ENCODE data around the gene ZNF195. TPM values are rescaled to one million over a fixed set of nuclear protein-coding genes. Genes with fewer than 3 reads are reported as not detected.
"Not testable (repeated sequence)": the region's sequence is repeated elsewhere in the genome, so short reads cannot be mapped to it uniquely, and the experiment has no call there.

ZNF195 gene
- total RNA-seq, 1 experiment from 2014 or later: 116 TPM

DNA sequence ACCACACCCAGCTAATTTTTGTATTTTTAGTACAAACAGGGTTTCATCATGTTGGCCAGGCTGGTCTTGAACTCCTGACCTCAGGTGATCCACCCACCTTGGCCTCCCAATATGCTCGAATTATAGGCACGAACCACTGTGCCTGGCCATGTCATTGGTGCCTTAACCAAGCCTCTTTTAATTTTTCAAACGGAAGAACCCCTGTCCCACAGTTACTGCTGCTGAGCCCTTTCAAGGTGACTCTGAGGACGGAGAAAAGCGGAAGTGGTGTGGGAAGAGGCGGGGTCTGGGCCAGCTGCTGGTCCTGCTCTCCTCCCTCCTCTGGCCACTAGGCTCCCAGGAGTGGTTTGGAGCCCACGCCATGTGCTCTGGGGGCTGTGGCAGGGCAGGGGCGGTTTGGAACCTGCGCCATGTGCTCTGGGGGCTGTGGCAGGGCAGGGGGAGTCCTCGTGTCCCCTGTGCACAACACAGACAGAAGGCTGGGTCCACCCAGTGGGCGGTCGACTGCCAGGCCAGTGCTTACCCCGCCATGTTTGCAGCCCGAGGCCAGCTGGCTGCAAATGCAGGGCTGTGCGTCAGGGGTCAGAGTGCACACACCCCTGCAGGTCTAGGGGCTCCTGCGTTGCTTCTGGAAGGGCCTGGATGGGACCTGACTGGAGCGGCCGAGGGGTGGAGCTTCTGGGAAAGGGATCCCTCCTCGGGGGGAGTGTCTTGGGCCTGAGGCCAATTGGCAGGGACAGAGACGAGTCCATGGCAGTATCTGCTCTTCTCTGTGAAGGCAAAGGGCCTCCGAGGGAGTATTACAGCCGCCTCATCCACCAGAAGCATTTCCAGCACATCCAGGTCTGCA, 25.4 kb upstream of the ZNF195 start:
- not testable (repeated sequence) for H2BK15ac ChIP-seq (ENCODE audit: low read depth, low read length); H3K9me3 Mint-ChIP-seq; H3K9me3 ChIP-seq (ENCODE audit: control insufficient read depth, low read depth, low read length); H3K14ac ChIP-seq (ENCODE audit: insufficient read depth, low read length); H4K20me1 ChIP-seq (ENCODE audit: control insufficient read depth, insufficient read depth, insufficient read length); H3K4me1 ChIP-seq (ENCODE audit: insufficient read depth, low read length); H3K79me2 ChIP-seq (ENCODE audit: insufficient read depth, low read length); H3K23ac ChIP-seq (ENCODE audit: insufficient read length, low read depth, low read length); H2BK5ac ChIP-seq (ENCODE audit: insufficient read length, low read length); H3K27ac Mint-ChIP-seq; H4K91ac ChIP-seq (ENCODE audit: insufficient read length, low read depth, low read length); H2BK12ac ChIP-seq (ENCODE audit: insufficient read length, low read depth, low read length); H2BK20ac ChIP-seq (ENCODE audit: low read depth, low read length, poor library complexity, severe bottlenecking); H3K4me2 ChIP-seq (ENCODE audit: insufficient read depth, insufficient read length, low read length); H3K27ac ChIP-seq (ENCODE audit: insufficient read length, low read depth, low read length); H2AK5ac ChIP-seq (ENCODE audit: insufficient read length, low read length); H3K18ac ChIP-seq (ENCODE audit: insufficient read length, low read depth, low read length); H2AFZ ChIP-seq (ENCODE audit: low read length); H3K4me3 Mint-ChIP-seq; H2BK120ac ChIP-seq (ENCODE audit: low read depth, low read length, poor library complexity, severe bottlenecking); H3K56ac ChIP-seq (ENCODE audit: insufficient read length, low read depth, low read length); H3K27me3 ChIP-seq (ENCODE audit: insufficient read depth, low read length); H3K27me3 Mint-ChIP-seq (ENCODE audit: low read depth); H4K5ac ChIP-seq (ENCODE audit: insufficient read length, low read depth, low read length); H3K9ac ChIP-seq (ENCODE audit: extremely low read depth, insufficient read length, low read length); H3T11ph ChIP-seq (ENCODE audit: low read length); H3K23me2 ChIP-seq (ENCODE audit: insufficient read length, low read depth, low read length, poor library complexity, severe bottlenecking); H3K79me1 ChIP-seq (ENCODE audit: insufficient read depth, low read depth, low read length, poor library complexity, severe bottlenecking); H3K4ac ChIP-seq (ENCODE audit: low read depth, low read length); H4K8ac ChIP-seq (replicated peaks; ENCODE audit: insufficient read length, low read depth, low read length)
- DNase-seq: peak; percentile 74
- Mint-ChIP-seq H3K36me3 (ENCODE audit: insufficient read depth in 1 of 3, low read depth in 3 of 3) (peaks cover 48 to 73% (median 59%) of the 10 kb centered on the region in 3 experiments), H3K4me1 (peaks cover 6 to 16% of the 10 kb centered on the region in 2 experiments)
- WGBS (ENCODE audit: extremely low coverage, insufficient read length, low lambda C conversion rate): no CpG with 5 or more reads among the region's 22 CpGs

DNA sequence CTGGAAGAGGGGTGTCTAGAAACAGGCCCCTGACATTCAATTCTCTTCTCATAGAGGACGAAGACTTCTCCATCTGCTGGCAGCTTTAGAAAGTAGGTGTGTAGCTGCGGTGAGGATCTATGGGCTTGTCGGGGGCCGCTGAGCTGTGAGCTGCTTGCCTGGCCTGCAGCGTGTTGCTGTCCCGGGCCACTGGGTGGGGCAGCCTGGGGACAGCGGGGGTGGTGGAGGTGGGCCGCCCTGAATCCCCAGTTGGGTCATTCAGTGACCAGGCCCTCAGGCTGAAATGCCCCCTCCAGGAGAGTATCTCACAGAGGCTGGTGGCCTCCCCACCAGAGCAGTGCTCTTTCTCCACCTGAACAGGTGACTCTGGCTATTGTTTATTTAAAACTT, 23.9 kb upstream of the ZNF195 start:
- H3K4me1 ChIP-seq (ENCODE audit: insufficient read depth, low read length); DNase-seq; H2BK20ac ChIP-seq (ENCODE audit: low read depth, low read length, poor library complexity, severe bottlenecking); H3K23me2 ChIP-seq (ENCODE audit: insufficient read length, low read depth, low read length, poor library complexity, severe bottlenecking); H3K18ac ChIP-seq (ENCODE audit: insufficient read length, low read depth, low read length); H3K27me3 ChIP-seq (ENCODE audit: insufficient read depth, low read length); H3K9me3 ChIP-seq (ENCODE audit: control insufficient read depth, low read depth, low read length); H3K27me3 Mint-ChIP-seq (ENCODE audit: low read depth); H3K4me2 ChIP-seq (ENCODE audit: insufficient read depth, insufficient read length, low read length); H3K23ac ChIP-seq (ENCODE audit: insufficient read length, low read depth, low read length); H3K79me1 ChIP-seq (ENCODE audit: insufficient read depth, low read depth, low read length, poor library complexity, severe bottlenecking); H2BK120ac ChIP-seq (ENCODE audit: low read depth, low read length, poor library complexity, severe bottlenecking); H3K9me3 Mint-ChIP-seq; H3K14ac ChIP-seq (ENCODE audit: insufficient read depth, low read length); H2BK15ac ChIP-seq (ENCODE audit: low read depth, low read length); H3K56ac ChIP-seq (ENCODE audit: insufficient read length, low read depth, low read length); H2BK12ac ChIP-seq (ENCODE audit: insufficient read length, low read depth, low read length); H4K91ac ChIP-seq (ENCODE audit: insufficient read length, low read depth, low read length); H3K4ac ChIP-seq (ENCODE audit: low read depth, low read length); H2AFZ ChIP-seq (ENCODE audit: low read length); H4K8ac ChIP-seq (replicated peaks; ENCODE audit: insufficient read length, low read depth, low read length); H3K27ac ChIP-seq (ENCODE audit: insufficient read length, low read depth, low read length); H2AK5ac ChIP-seq (ENCODE audit: insufficient read length, low read length); H2BK5ac ChIP-seq (ENCODE audit: insufficient read length, low read length); H3K79me2 ChIP-seq (ENCODE audit: insufficient read depth, low read length); H3K9ac ChIP-seq (ENCODE audit: extremely low read depth, insufficient read length, low read length); H3T11ph ChIP-seq (ENCODE audit: low read length); H4K20me1 ChIP-seq (ENCODE audit: control insufficient read depth, insufficient read depth, insufficient read length); H3K27ac Mint-ChIP-seq; H3K4me3 Mint-ChIP-seq; H4K5ac ChIP-seq (ENCODE audit: insufficient read length, low read depth, low read length); H3K4me1 Mint-ChIP-seq: not testable (repeated sequence)
- no CpG with 5 or more reads among the region's 8 CpGs for WGBS (ENCODE audit: extremely low coverage, insufficient read length, low lambda C conversion rate)
- H3K36me3 Mint-ChIP-seq (ENCODE audit: insufficient read depth in 1 of 3, low read depth in 3 of 3): peaks cover 49 to 78% (median 68%) of the 10 kb centered on the region in 3 experiments

All from H9 (cell line).